ENCODE data around the gene ARRDC3. TPM values are rescaled to one million over a fixed set of nuclear protein-coding genes. Genes with fewer than 3 reads are reported as not detected.

Gene ARRDC3
- total RNA-seq, 1 experiment from 2014 or later = 34.5 TPM

- peak overlapping the region; percentile 32 for H3K27ac Mint-ChIP-seq (ENCODE audit: unreplicated experiment)
- no peaks in the 10 kb centered on the region for H3K27me3 ChIP-seq (replicated peaks; ENCODE audit: control insufficient read depth, insufficient read depth, low read length)
- H3K9me3 Mint-ChIP-seq (ENCODE audit: unreplicated experiment) = no peaks in the 10 kb centered on the region
- no peaks in the 10 kb centered on the region for H3K9me3 ChIP-seq
- peaks cover 5% of the 10 kb centered on the region; the same call in 1 of the 2 replicates for H3K4me1 ChIP-seq
- H3K36me3 ChIP-seq (ENCODE audit: control insufficient read depth, insufficient read depth, low read length) = no peaks in the 10 kb centered on the region; the same call in 1 of the 2 replicates
- no peak for DNase-seq
- H3K4me3 Mint-ChIP-seq (ENCODE audit: unreplicated experiment) = no peak overlapping the region
- TF ChIP-seq CTCF (IDR thresholded peaks at IDR 0.05; ENCODE audit: insufficient read depth in 1 of 2, low read depth in 1 of 2, low read length in 1 of 2, severe bottlenecking in 1 of 2, unreplicated experiment in 1 of 2) = no peak
- CTCF ChIA-PET = no interaction called here
- intact Hi-C loops (cut with micrococcal nuclease; ENCODE audit: unreplicated experiment) = no loop called here
- H3K27me3 Mint-ChIP-seq (ENCODE audit: insufficient read depth, unreplicated experiment) = no peaks in the 10 kb centered on the region
- H3K4me1 Mint-ChIP-seq (ENCODE audit: low read depth, unreplicated experiment) = peaks cover 6% of the 10 kb centered on the region
- no TSS peak for BruUV-seq (replicated peaks)
- H3K4me3 ChIP-seq (ENCODE audit: low read depth, low read length) = no peak overlapping the region
- POLR2A ChIA-PET = interaction anchor here (1.0 kb wide), 1 partner anchor 8 kb away, joined by 3 read pairs; the partner anchor contains the start of gene ARRDC3
- H3K36me3 Mint-ChIP-seq (ENCODE audit: insufficient read depth, unreplicated experiment) = peaks cover 84% of the 10 kb centered on the region
These were observed 8.1 kb downstream of the ARRDC3 start for GRCh38 chr5:91374893-91375520.

- H3K4me3 Mint-ChIP-seq (ENCODE audit: unreplicated experiment) = no peak overlapping the region
- ChIA-PET POLR2A (no interaction called here), CTCF (no interaction called here)
- Histone ChIP-seq H3K4me3 (ENCODE audit: low read depth, low read length) (no peak overlapping the region), H3K27me3 (replicated peaks; ENCODE audit: control insufficient read depth, insufficient read depth, low read length) (no peaks in the 10 kb centered on the region), H3K9me3 (no peaks in the 10 kb centered on the region), H3K36me3 (ENCODE audit: control insufficient read depth, insufficient read depth, low read length) (no peaks in the 10 kb centered on the region; the same call in 1 of the 2 replicates), H3K4me1 (peaks cover 2% of the 10 kb centered on the region; the same call in 1 of the 2 replicates)
- intact Hi-C loops (cut with micrococcal nuclease; ENCODE audit: unreplicated experiment) = no loop called here
- H3K9me3 Mint-ChIP-seq (ENCODE audit: unreplicated experiment) = no peaks in the 10 kb centered on the region
- no peak for DNase-seq
- H3K36me3 Mint-ChIP-seq (ENCODE audit: insufficient read depth, unreplicated experiment) = peaks cover 88% of the 10 kb centered on the region
- H3K27me3 Mint-ChIP-seq (ENCODE audit: insufficient read depth, unreplicated experiment) = no peaks in the 10 kb centered on the region
- BruUV-seq (replicated peaks) = no TSS peak
- H3K4me1 Mint-ChIP-seq (ENCODE audit: low read depth, unreplicated experiment) = peaks cover 6% of the 10 kb centered on the region
- no peak overlapping the region for H3K27ac Mint-ChIP-seq (ENCODE audit: unreplicated experiment)
- TF ChIP-seq CTCF (IDR thresholded peaks at IDR 0.05; ENCODE audit: insufficient read depth in 1 of 2, low read depth in 1 of 2, low read length in 1 of 2, severe bottlenecking in 1 of 2, unreplicated experiment in 1 of 2) = no peak
These were observed 9.5 kb downstream of the ARRDC3 start for GRCh38 chr5:91373600-91373999.

GRCh38 chr5:91373006-91373405 lies 10.1 kb downstream of the ARRDC3 start:
- H3K9me3 Mint-ChIP-seq (ENCODE audit: unreplicated experiment) = no peaks in the 10 kb centered on the region
- no TSS peak for BruUV-seq (replicated peaks)
- peaks cover 91% of the 10 kb centered on the region for H3K36me3 Mint-ChIP-seq (ENCODE audit: insufficient read depth, unreplicated experiment)
- H3K4me1 Mint-ChIP-seq (ENCODE audit: low read depth, unreplicated experiment) = peaks cover 4% of the 10 kb centered on the region
- intact Hi-C loops (cut with micrococcal nuclease; ENCODE audit: unreplicated experiment) = no loop called here
- H3K27me3 ChIP-seq (replicated peaks; ENCODE audit: control insufficient read depth, insufficient read depth, low read length) = no peaks in the 10 kb centered on the region
- no peak overlapping the region for H3K4me3 Mint-ChIP-seq (ENCODE audit: unreplicated experiment)
- H3K27me3 Mint-ChIP-seq (ENCODE audit: insufficient read depth, unreplicated experiment) = no peaks in the 10 kb centered on the region
- H3K36me3 ChIP-seq (ENCODE audit: control insufficient read depth, insufficient read depth, low read length) = no peaks in the 10 kb centered on the region; the same call in 1 of the 2 replicates
- no peaks in the 10 kb centered on the region for H3K9me3 ChIP-seq
- CTCF ChIA-PET = no interaction called here
- H3K4me1 ChIP-seq = no peaks in the 10 kb centered on the region
- DNase-seq = no peak
- POLR2A ChIA-PET = interaction anchor here (0.6 kb wide), 1 partner anchor 8 kb away, joined by 4 read pairs; no protein-coding TSS in a partner anchor
- no peak overlapping the region for H3K27ac Mint-ChIP-seq (ENCODE audit: unreplicated experiment)
- no peak for TF ChIP-seq CTCF (IDR thresholded peaks at IDR 0.05; ENCODE audit: insufficient read depth in 1 of 2, low read depth in 1 of 2, low read length in 1 of 2, severe bottlenecking in 1 of 2, unreplicated experiment in 1 of 2)
- no peak overlapping the region for H3K4me3 ChIP-seq (ENCODE audit: low read depth, low read length)

Data from Caco-2 (cell line).